ENCODE measurements around the gene PSMD14. TPM values are rescaled to one million over a fixed set of nuclear protein-coding genes. Genes with fewer than 3 reads are reported as not detected.

The PSMD14 gene
- total RNA-seq, 2 experiments from 2014 or later: 49.2 to 84.3 TPM

- Histone ChIP-seq H3K9me3 (ENCODE audit: low read length) (no peaks in the 10 kb centered on the region), H3K4me2 (ENCODE audit: low read length) (no peak overlapping the region), H3K27ac (ENCODE audit: low read depth, low read length, poor library complexity, severe bottlenecking) (no peak overlapping the region), H3K4me3 (ENCODE audit: low read depth, low read length, poor library complexity, severe bottlenecking) (no peak overlapping the region), H3K4me1 (ENCODE audit: insufficient read depth, low read length, poor library complexity, severe bottlenecking) (peaks cover 13% of the 10 kb centered on the region), H3K9me2 (ENCODE audit: insufficient read depth, low read length) (no peaks in the 10 kb centered on the region), H2AFZ (ENCODE audit: low read length) (no peak overlapping the region), H3K36me3 (ENCODE audit: insufficient read depth, low read length) (peaks cover 62% of the 10 kb centered on the region), H4K20me1 (ENCODE audit: insufficient read depth, low read length) (0 out of 2 replicates have a peak, but pooled peaks cover 9% of the 10 kb centered on the region), H3K79me2 (ENCODE audit: insufficient read depth, low read depth, low read length) (peaks cover 95% of the 10 kb centered on the region)
- TF ChIP-seq EZH2phosphoT487 (IDR thresholded peaks at IDR 0.05; ENCODE audit: borderline replicate concordance, low read depth, low read length): no peak
- no peak for TF ChIP-seq CTCF (conservative IDR thresholded peaks at IDR 0.05; ENCODE audit: low read length)
- ChIA-PET POLR2A (interaction anchor here (0.7 to 2.7 kb wide), 5 partner anchors 9 to 33 kb away, joined by 3 to 13 read pairs (median 3); no protein-coding TSS in a partner anchor), CTCF (ENCODE audit: unreplicated experiment) (no interaction called here)
- BruUV-seq (replicated peaks): no TSS peak
- intact Hi-C loops (cut with micrococcal nuclease; ENCODE audit: unreplicated experiment): no loop called here
- DNase-seq (ENCODE audit: low spot score): no peak
Measured at GRCh38 chr2:161312996-161313395, 4.8 kb downstream of the PSMD14 start.

DNA sequence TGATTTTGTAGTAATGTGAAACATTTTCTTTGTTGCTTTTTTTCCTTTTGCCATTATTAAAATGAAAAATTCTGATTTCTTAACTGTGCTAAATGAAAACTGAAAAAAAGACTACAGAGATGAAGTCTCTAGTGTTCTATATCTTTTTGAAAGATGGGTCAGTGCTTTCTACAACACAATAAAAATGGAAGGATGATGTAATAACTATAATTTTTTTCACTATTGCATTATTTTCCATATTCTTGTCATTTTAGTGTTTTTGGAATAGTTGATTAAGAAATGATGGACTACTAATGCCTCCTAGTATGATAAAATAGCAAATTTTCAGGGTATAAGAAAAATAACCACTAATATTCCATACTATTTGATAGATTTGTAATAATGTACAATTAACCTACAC lies 7.2 kb downstream of the PSMD14 start:
- H3K36me3 ChIP-seq (ENCODE audit: insufficient read depth, low read length): peaks cover 79% of the 10 kb centered on the region
- no peaks in the 10 kb centered on the region for H3K9me2 ChIP-seq (ENCODE audit: insufficient read depth, low read length)
- CTCF ChIA-PET (ENCODE audit: unreplicated experiment): no interaction called here
- POLR2A ChIA-PET: interaction anchor here (1.2 kb wide), 1 partner anchor 21 kb away, joined by 4 read pairs; no protein-coding TSS in a partner anchor
- no peak for TF ChIP-seq EZH2phosphoT487 (IDR thresholded peaks at IDR 0.05; ENCODE audit: borderline replicate concordance, low read depth, low read length)
- TF ChIP-seq CTCF (conservative IDR thresholded peaks at IDR 0.05; ENCODE audit: low read length): no peak
- peaks cover 7% of the 10 kb centered on the region for H3K4me1 ChIP-seq (ENCODE audit: insufficient read depth, low read length, poor library complexity, severe bottlenecking)
- H3K27ac ChIP-seq (ENCODE audit: low read depth, low read length, poor library complexity, severe bottlenecking): no peak overlapping the region
- BruUV-seq (replicated peaks): no TSS peak
- no peak overlapping the region for H2AFZ ChIP-seq (ENCODE audit: low read length)
- H4K20me1 ChIP-seq (ENCODE audit: insufficient read depth, low read length): 0 out of 2 replicates have a peak, but pooled peaks cover 9% of the 10 kb centered on the region
- H3K79me2 ChIP-seq (ENCODE audit: insufficient read depth, low read depth, low read length): peaks cover 99% of the 10 kb centered on the region
- no peak overlapping the region for H3K4me2 ChIP-seq (ENCODE audit: low read length)
- intact Hi-C loops (cut with micrococcal nuclease; ENCODE audit: unreplicated experiment): no loop called here
- DNase-seq (ENCODE audit: low spot score): no peak
- no peaks in the 10 kb centered on the region for H3K9me3 ChIP-seq (ENCODE audit: low read length)
- H3K4me3 ChIP-seq (ENCODE audit: low read depth, low read length, poor library complexity, severe bottlenecking): no peak overlapping the region

- H3K9me3 ChIP-seq (ENCODE audit: low read length): no peaks in the 10 kb centered on the region
- no TSS peak for BruUV-seq (replicated peaks)
- peaks cover 80% of the 10 kb centered on the region for H3K36me3 ChIP-seq (ENCODE audit: insufficient read depth, low read length)
- ChIA-PET POLR2A (interaction anchor here (1.2 kb wide), 3 partner anchors 9 to 99 kb away, joined by 4 to 5 read pairs (median 4); partner anchors contain the start of genes PSMD14 and TBR1), CTCF (ENCODE audit: unreplicated experiment) (no interaction called here)
- intact Hi-C loops (cut with micrococcal nuclease; ENCODE audit: unreplicated experiment): loop anchor here (2.0 kb wide), 1 partner anchor 14 kb away; no protein-coding TSS in a partner anchor
- no peak overlapping the region for H3K4me3 ChIP-seq (ENCODE audit: low read depth, low read length, poor library complexity, severe bottlenecking)
- TF ChIP-seq CTCF (conservative IDR thresholded peaks at IDR 0.05; ENCODE audit: low read length) (no peak), EZH2phosphoT487 (IDR thresholded peaks at IDR 0.05; ENCODE audit: borderline replicate concordance, low read depth, low read length) (no peak)
- no peak overlapping the region for H2AFZ ChIP-seq (ENCODE audit: low read length)
- no peak overlapping the region for H3K4me2 ChIP-seq (ENCODE audit: low read length)
- peaks cover 87% of the 10 kb centered on the region for H3K79me2 ChIP-seq (ENCODE audit: insufficient read depth, low read depth, low read length)
- no peaks in the 10 kb centered on the region for H3K4me1 ChIP-seq (ENCODE audit: insufficient read depth, low read length, poor library complexity, severe bottlenecking)
- no peak for DNase-seq (ENCODE audit: low spot score)
- H4K20me1 ChIP-seq (ENCODE audit: insufficient read depth, low read length): 0 out of 2 replicates have a peak, but pooled peaks cover 9% of the 10 kb centered on the region
- no peaks in the 10 kb centered on the region for H3K9me2 ChIP-seq (ENCODE audit: insufficient read depth, low read length)
- no peak overlapping the region for H3K27ac ChIP-seq (ENCODE audit: low read depth, low read length, poor library complexity, severe bottlenecking)
Measured at GRCh38 chr2:161316701-161317100, 8.5 kb downstream of the PSMD14 start.
